ENCODE results near the gene SASS6. TPM values are rescaled to one million over a fixed set of nuclear protein-coding genes. Genes with fewer than 3 reads are reported as not detected.

SASS6 gene
- polyA plus RNA-seq (2013, experiment 1 of 2): 10.4 TPM
- polyA plus RNA-seq (2013, experiment 2 of 2): 11.7 TPM

- under 1% methylated on average over 55 of the region's 57 CpGs for WGBS
- no peaks in the 10 kb centered on the region for H3K9me3 ChIP-seq (ENCODE audit: insufficient read depth, low read depth, low read length)
- peak within 1 kb of the TSS; percentile 87 for H3K27ac ChIP-seq (ENCODE audit: low read depth, low read length)
- H3K36me3 ChIP-seq (ENCODE audit: insufficient read depth, low read length): peaks cover 15% of the 10 kb centered on the region
- no peaks in the 10 kb centered on the region for H3K27me3 ChIP-seq (ENCODE audit: insufficient read depth, low read length)
- peak within 1 kb of the TSS; percentile 85 for H3K9ac ChIP-seq (ENCODE audit: low read depth, low read length)
- H3K4me3 ChIP-seq (ENCODE audit: low read length): peak within 1 kb of the TSS; percentile 76
- peaks cover 11% of the 10 kb centered on the region for H3K4me1 ChIP-seq (ENCODE audit: insufficient read depth, low read length)
These were observed at the start of gene SASS6, which contains the start of gene TRMT13 for GRCh38 chr1:100132566-100133477. TSS of gene SASS6 (minus strand) at chr1:100132930. CDS start at chr1:100132814, 116 bp downstream. TSS of gene TRMT13 (plus strand) at chr1:100133163. CDS start at chr1:100133169, 6 bp downstream.

GRCh38 chr1:100178091-100178490, 45.4 kb upstream of the SASS6 start, which contains the start of gene LRRC39:
TSS of gene LRRC39 (minus strand) at chr1:100178256. CDS start at chr1:100168516, 9,740 bp downstream.
- H3K4me1 ChIP-seq (ENCODE audit: insufficient read depth, low read length): no peaks in the 10 kb centered on the region
- H3K27ac ChIP-seq (ENCODE audit: low read depth, low read length): no peak within 1 kb of the TSS
- 94% methylated on average over 2 of the region's 5 CpGs for whole genome bisulfite sequencing
- H3K27me3 ChIP-seq (ENCODE audit: insufficient read depth, low read length): no peaks in the 10 kb centered on the region
- H3K9ac ChIP-seq (ENCODE audit: low read depth, low read length): no peak within 1 kb of the TSS
- H3K9me3 ChIP-seq (ENCODE audit: insufficient read depth, low read depth, low read length): no peaks in the 10 kb centered on the region
- no peaks in the 10 kb centered on the region for H3K36me3 ChIP-seq (ENCODE audit: insufficient read depth, low read length)
- H3K4me3 ChIP-seq (ENCODE audit: low read length): no peak within 1 kb of the TSS

- 97% methylated on average over 3 of the region's 4 CpGs for WGBS
- H3K4me1 ChIP-seq (ENCODE audit: insufficient read depth, low read length): no peaks in the 10 kb centered on the region
- H3K9ac ChIP-seq (ENCODE audit: low read depth, low read length): no peak overlapping the region
- H3K9me3 ChIP-seq (ENCODE audit: insufficient read depth, low read depth, low read length): no peaks in the 10 kb centered on the region
- no peaks in the 10 kb centered on the region for H3K27me3 ChIP-seq (ENCODE audit: insufficient read depth, low read length)
- no peaks in the 10 kb centered on the region for H3K36me3 ChIP-seq (ENCODE audit: insufficient read depth, low read length)
- H3K4me3 ChIP-seq (ENCODE audit: low read length): no peak overlapping the region
- H3K27ac ChIP-seq (ENCODE audit: low read depth, low read length): no peak overlapping the region
These were observed 44.7 kb upstream of the SASS6 start for GRCh38 chr1:100177295-100178041.

GRCh38 chr1:100168051-100168450, 35.3 kb upstream of the SASS6 start:
- 93% methylated on average over 1 of the region's 2 CpGs for WGBS

GRCh38 chr1:100164702-100165101, 32.0 kb upstream of the SASS6 start:
- no peaks in the 10 kb centered on the region for H3K36me3 ChIP-seq (ENCODE audit: insufficient read depth, low read length)
- no peak overlapping the region for H3K9ac ChIP-seq (ENCODE audit: low read depth, low read length)
- no peak overlapping the region for H3K27ac ChIP-seq (ENCODE audit: low read depth, low read length)
- H3K27me3 ChIP-seq (ENCODE audit: insufficient read depth, low read length): no peaks in the 10 kb centered on the region
- no peaks in the 10 kb centered on the region for H3K9me3 ChIP-seq (ENCODE audit: insufficient read depth, low read depth, low read length)
- no peaks in the 10 kb centered on the region for H3K4me1 ChIP-seq (ENCODE audit: insufficient read depth, low read length)
- WGBS: 94% methylated on average over 5 of the region's 5 CpGs
- no peak overlapping the region for H3K4me3 ChIP-seq (ENCODE audit: low read length)

More at GRCh38 chr1:100168051-100168450, 35.3 kb upstream of the SASS6 start:
- Histone ChIP-seq H3K36me3 (ENCODE audit: insufficient read depth, low read length) (no peaks in the 10 kb centered on the region), H3K27ac (ENCODE audit: low read depth, low read length) (no peak overlapping the region), H3K9ac (ENCODE audit: low read depth, low read length) (no peak overlapping the region), H3K9me3 (ENCODE audit: insufficient read depth, low read depth, low read length) (no peaks in the 10 kb centered on the region), H3K4me1 (ENCODE audit: insufficient read depth, low read length) (no peaks in the 10 kb centered on the region), H3K27me3 (ENCODE audit: insufficient read depth, low read length) (no peaks in the 10 kb centered on the region), H3K4me3 (ENCODE audit: low read length) (no peak overlapping the region)

GRCh38 chr1:100164216-100164615, 31.5 kb upstream of the SASS6 start:
- H3K4me3 ChIP-seq (ENCODE audit: low read length): no peak overlapping the region
- H3K9me3 ChIP-seq (ENCODE audit: insufficient read depth, low read depth, low read length): no peaks in the 10 kb centered on the region
- 78% methylated on average over 2 of the region's 2 CpGs for WGBS
- H3K27ac ChIP-seq (ENCODE audit: low read depth, low read length): no peak overlapping the region
- H3K9ac ChIP-seq (ENCODE audit: low read depth, low read length): no peak overlapping the region
- H3K4me1 ChIP-seq (ENCODE audit: insufficient read depth, low read length): no peaks in the 10 kb centered on the region
- no peaks in the 10 kb centered on the region for H3K36me3 ChIP-seq (ENCODE audit: insufficient read depth, low read length)
- H3K27me3 ChIP-seq (ENCODE audit: insufficient read depth, low read length): no peaks in the 10 kb centered on the region

- Histone ChIP-seq H3K9ac (ENCODE audit: low read depth, low read length) (no peak overlapping the region), H3K4me3 (ENCODE audit: low read length) (no peak overlapping the region), H3K27ac (ENCODE audit: low read depth, low read length) (no peak overlapping the region), H3K36me3 (ENCODE audit: insufficient read depth, low read length) (no peaks in the 10 kb centered on the region), H3K4me1 (ENCODE audit: insufficient read depth, low read length) (no peaks in the 10 kb centered on the region), H3K27me3 (ENCODE audit: insufficient read depth, low read length) (no peaks in the 10 kb centered on the region), H3K9me3 (ENCODE audit: insufficient read depth, low read depth, low read length) (no peaks in the 10 kb centered on the region)
These were observed 30.2 kb upstream of the SASS6 start for GRCh38 chr1:100162881-100163280.

- Histone ChIP-seq H3K9ac (ENCODE audit: low read depth, low read length) (no peak overlapping the region), H3K9me3 (ENCODE audit: insufficient read depth, low read depth, low read length) (no peaks in the 10 kb centered on the region), H3K4me1 (ENCODE audit: insufficient read depth, low read length) (peaks cover 6% of the 10 kb centered on the region), H3K4me3 (ENCODE audit: low read length) (no peak overlapping the region), H3K27ac (ENCODE audit: low read depth, low read length) (no peak overlapping the region), H3K27me3 (ENCODE audit: insufficient read depth, low read length) (no peaks in the 10 kb centered on the region), H3K36me3 (ENCODE audit: insufficient read depth, low read length) (peaks cover 27% of the 10 kb centered on the region)
- 100% methylated on average over 2 of the region's 4 CpGs for WGBS
These were observed 19.5 kb upstream of the SASS6 start for GRCh38 chr1:100152271-100152670.

GRCh38 chr1:100151679-100152078, 18.9 kb upstream of the SASS6 start:
- H3K36me3 ChIP-seq (ENCODE audit: insufficient read depth, low read length): peaks cover 33% of the 10 kb centered on the region
- H3K9me3 ChIP-seq (ENCODE audit: insufficient read depth, low read depth, low read length): no peaks in the 10 kb centered on the region
- no peaks in the 10 kb centered on the region for H3K27me3 ChIP-seq (ENCODE audit: insufficient read depth, low read length)
- 81% methylated on average over 2 of the region's 2 CpGs for WGBS
- H3K4me1 ChIP-seq (ENCODE audit: insufficient read depth, low read length): peaks cover 8% of the 10 kb centered on the region
- H3K4me3 ChIP-seq (ENCODE audit: low read length): no peak overlapping the region
- no peak overlapping the region for H3K27ac ChIP-seq (ENCODE audit: low read depth, low read length)
- no peak overlapping the region for H3K9ac ChIP-seq (ENCODE audit: low read depth, low read length)

- no peaks in the 10 kb centered on the region for H3K9me3 ChIP-seq (ENCODE audit: insufficient read depth, low read depth, low read length)
- H3K4me1 ChIP-seq (ENCODE audit: insufficient read depth, low read length): peaks cover 8% of the 10 kb centered on the region
- H3K36me3 ChIP-seq (ENCODE audit: insufficient read depth, low read length): peaks cover 69% of the 10 kb centered on the region
- H3K27ac ChIP-seq (ENCODE audit: low read depth, low read length): peak overlapping the region; percentile 39; the same call in 1 of the 2 replicates
- no peak overlapping the region for H3K9ac ChIP-seq (ENCODE audit: low read depth, low read length)
- no peaks in the 10 kb centered on the region for H3K27me3 ChIP-seq (ENCODE audit: insufficient read depth, low read length)
- no peak overlapping the region for H3K4me3 ChIP-seq (ENCODE audit: low read length)
- 87% methylated on average over 4 of the region's 4 CpGs for WGBS
These were observed 15.1 kb upstream of the SASS6 start for GRCh38 chr1:100147875-100148274.

GRCh38 chr1:100146958-100147357, 14.2 kb upstream of the SASS6 start:
- WGBS: no CpG with 5 or more reads among the region's 1 CpG
- Histone ChIP-seq H3K9ac (ENCODE audit: low read depth, low read length) (no peak overlapping the region), H3K4me1 (ENCODE audit: insufficient read depth, low read length) (peaks cover 8% of the 10 kb centered on the region), H3K9me3 (ENCODE audit: insufficient read depth, low read depth, low read length) (no peaks in the 10 kb centered on the region), H3K27me3 (ENCODE audit: insufficient read depth, low read length) (no peaks in the 10 kb centered on the region), H3K27ac (ENCODE audit: low read depth, low read length) (no peak overlapping the region), H3K4me3 (ENCODE audit: low read length) (no peak overlapping the region), H3K36me3 (ENCODE audit: insufficient read depth, low read length) (peaks cover 78% of the 10 kb centered on the region)
